Mesenchymal stem cell (in vitro differentiated cells and primary cell): ENCODE results near the gene NUP107.

ENCODE experiments used
- DNase-seq: peaks from one replicate; pipeline ENCODE4 v3.0.0-alpha.2; 2013
- H2AFZ ChIP-seq: one replicate; pipeline ENCODE4 v1.6.1; 2013; ENCODE audit warnings: low read depth, mild to moderate bottlenecking, control low read depth, inconsistent platforms, low read length, moderate library complexity
- H2AK5ac ChIP-seq: 2 replicates; pipeline ENCODE4 v1.6.1; 2013; ENCODE audit warnings: low read length, moderate library complexity, mild to moderate bottlenecking, inconsistent platforms; ENCODE audit not compliant: severe bottlenecking
- H2BK120ac ChIP-seq: one replicate; pipeline ENCODE4 v1.6.1; 2013; ENCODE audit warnings: low read depth, mild to moderate bottlenecking, inconsistent platforms, low read length, moderate library complexity
- H2BK12ac ChIP-seq, 2 experiments: one replicate each; pipeline ENCODE4 v1.6.1; 2013; ENCODE audit warnings: inconsistent platforms in 2 of 2, low read length in 2 of 2, mild to moderate bottlenecking in 2 of 2, moderate library complexity in 2 of 2, control low read depth in 1 of 2
- H2BK15ac ChIP-seq: one replicate; pipeline ENCODE4 v1.6.1; 2013; ENCODE audit warnings: mild to moderate bottlenecking, low read depth, inconsistent platforms; ENCODE audit not compliant: poor library complexity, severe bottlenecking
- H2BK5ac ChIP-seq: 2 replicates; pipeline ENCODE4 v1.6.1; 2013; ENCODE audit warnings: low read depth, mild to moderate bottlenecking, low read length, control low read depth, inconsistent platforms; ENCODE audit not compliant: poor library complexity, severe bottlenecking
- H3K14ac ChIP-seq, 2 experiments: one replicate each; pipeline ENCODE4 v1.6.1; 2013; ENCODE audit warnings: inconsistent platforms in 2 of 2, low read length in 2 of 2, control low read depth in 1 of 2, mild to moderate bottlenecking in 1 of 2, moderate library complexity in 1 of 2
- H3K18ac ChIP-seq, 2 experiments: one replicate each; pipeline ENCODE4 v1.6.1; 2013; ENCODE audit warnings: inconsistent platforms in 2 of 2, low read length in 2 of 2, control low read depth in 1 of 2, low read depth in 1 of 2, mild to moderate bottlenecking in 1 of 2
- H3K23ac ChIP-seq, 2 experiments: one replicate each; pipeline ENCODE4 v1.6.1; 2013; ENCODE audit warnings: inconsistent platforms in 2 of 2, low read length in 2 of 2, mild to moderate bottlenecking in 2 of 2, moderate library complexity in 2 of 2, control low read depth in 1 of 2
- H3K27ac ChIP-seq: 2 replicates; pipeline ENCODE4 v1.5.1; 2013; ENCODE audit warnings: mild to moderate bottlenecking, moderate library complexity, low read length, control low read depth, inconsistent platforms; ENCODE audit not compliant: poor library complexity, severe bottlenecking
- H3K27me3 ChIP-seq, 2 experiments: 2 replicates each; pipeline versions ENCODE4 v1.6.1 to v1.7.0; 2013; ENCODE audit warnings: low read length in 2 of 2, mild to moderate bottlenecking in 2 of 2, moderate library complexity in 2 of 2, control low read depth in 1 of 2, inconsistent platforms in 1 of 2; ENCODE audit not compliant: control insufficient read depth in 1 of 2, insufficient read depth in 1 of 2
- H3K36me3 ChIP-seq, 2 experiments: 2 replicates each; pipeline versions ENCODE4 v1.6.1 to v1.7.0; 2013; ENCODE audit warnings: low read length in 2 of 2, control low read depth in 1 of 2, inconsistent platforms in 1 of 2, low read depth in 1 of 2, mild to moderate bottlenecking in 1 of 2; ENCODE audit not compliant: insufficient read depth in 2 of 2, control insufficient read depth in 1 of 2
- H3K4ac ChIP-seq, 2 experiments: one replicate each; pipeline ENCODE4 v1.6.1; 2013; ENCODE audit warnings: inconsistent platforms in 2 of 2, low read length in 2 of 2, mild to moderate bottlenecking in 2 of 2, moderate library complexity in 2 of 2, control low read depth in 1 of 2, low read depth in 1 of 2
- H3K4me1 ChIP-seq: 2 replicates; pipeline ENCODE4 v1.6.1; 2013; ENCODE audit warnings: low read depth, low read length, control low read depth; ENCODE audit not compliant: control insufficient read depth, insufficient read depth
- H3K4me2 ChIP-seq: 2 replicates; pipeline ENCODE4 v1.6.1; 2013; ENCODE audit warnings: low read length, mild to moderate bottlenecking, inconsistent platforms; ENCODE audit not compliant: poor library complexity, severe bottlenecking
- H3K4me3 ChIP-seq, 2 experiments: 2 replicates each; pipeline versions ENCODE4 v1.5.1 to v1.7.0; 2013; ENCODE audit warnings: low read length in 2 of 2, mild to moderate bottlenecking in 2 of 2, control low read depth in 1 of 2, low read depth in 1 of 2; ENCODE audit not compliant: insufficient read depth in 1 of 2
- H3K79me1 ChIP-seq: replicated peaks from 2 replicates; pipeline ENCODE4 v1.6.1; 2013; ENCODE audit warnings: mild to moderate bottlenecking, control low read depth, low read length, inconsistent platforms; ENCODE audit not compliant: poor library complexity, severe bottlenecking
- H3K9ac ChIP-seq: 2 replicates; pipeline ENCODE4 v1.7.0; 2013; ENCODE audit warnings: mild to moderate bottlenecking, low read length, moderate library complexity
- H3K9me3 ChIP-seq: 2 replicates; pipeline ENCODE4 v1.7.0; 2013; ENCODE audit warnings: mild to moderate bottlenecking, low read length; ENCODE audit not compliant: control insufficient read depth
- H4K8ac ChIP-seq: one replicate; pipeline ENCODE4 v1.6.1; 2013; ENCODE audit warnings: inconsistent platforms, mild to moderate bottlenecking, low read length, moderate library complexity
- H4K91ac ChIP-seq: one replicate; pipeline ENCODE4 v1.6.1; 2013; ENCODE audit warnings: mild to moderate bottlenecking, low read length, inconsistent platforms
- WGBS: methylation state at CpG from one replicate; pipeline ENCODE4 v1.1.7; 2013; ENCODE audit warnings: mixed read lengths; 5-methylcytosine and 5-hydroxymethylcytosine counted together

NUP107 gene

DNA sequence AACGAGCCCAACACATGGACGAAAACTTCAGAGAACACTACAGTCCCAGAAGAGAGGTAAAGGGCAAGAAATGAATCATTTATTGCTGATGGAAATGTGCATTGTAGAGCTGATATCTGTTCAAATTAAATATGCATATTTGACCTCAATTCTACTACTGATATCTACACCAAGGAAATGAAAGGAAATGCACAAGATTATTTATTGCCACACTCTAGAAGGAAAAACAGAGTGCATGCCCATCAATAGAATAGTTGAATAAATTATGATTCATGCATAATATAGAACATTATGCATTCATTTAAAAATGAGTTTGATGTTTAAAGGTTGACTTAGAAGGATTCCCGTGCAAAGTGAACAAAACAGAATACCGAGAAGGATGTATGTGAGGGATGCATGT, 15.6 kb upstream of the NUP107 start:
- Histone ChIP-seq H3K79me1 (no peaks in the 10 kb centered on the region), H4K91ac (no peak overlapping the region), H3K9me3 (no peaks in the 10 kb centered on the region), H4K8ac (no peak overlapping the region), H3K4me1 (peaks cover under 1% of the 10 kb centered on the region), H2BK12ac (no peak overlapping the region), H3K23ac (no peak overlapping the region), H3K27me3 (no peaks in the 10 kb centered on the region), H3K4me2 (no peak overlapping the region), H3K9ac (no peak overlapping the region), H3K14ac (no peak overlapping the region), H3K36me3 (peaks cover 0 to 9% of the 10 kb centered on the region in 2 experiments), H2BK120ac (no peak overlapping the region), H3K4me3 (no peak overlapping the region), H2BK5ac (no peak overlapping the region), H2BK15ac (no peak overlapping the region), H3K4ac (no peak overlapping the region), H3K18ac (no peak overlapping the region), H2AFZ (no peak overlapping the region), H3K27ac (no peak overlapping the region), H2AK5ac (no peak overlapping the region)
- WGBS, result 99% methylated on average over 4 of the region's 4 CpGs
- DNase-seq, result no peak

DNA sequence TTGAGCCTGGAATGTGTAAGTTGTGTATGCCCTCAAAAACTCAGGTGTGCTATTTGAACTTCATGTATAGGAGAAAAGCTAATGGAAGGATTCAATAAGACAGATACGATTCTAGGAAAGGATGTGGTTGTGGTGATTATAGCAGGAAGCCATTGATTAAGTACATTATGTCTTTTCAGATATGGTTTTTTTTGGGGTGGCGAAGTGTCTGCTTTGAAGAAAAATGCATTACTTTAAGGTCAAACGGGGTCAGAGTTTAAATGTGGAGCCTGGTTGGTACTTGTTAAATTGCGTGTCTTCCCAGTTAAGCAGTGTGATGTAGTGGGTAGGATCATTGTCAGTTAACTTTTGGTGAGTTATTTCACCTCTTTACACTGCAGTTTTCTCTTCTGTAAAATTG, 13.0 kb upstream of the NUP107 start:
- Histone ChIP-seq H4K8ac (no peak overlapping the region), H2BK120ac (no peak overlapping the region), H3K79me1 (no peaks in the 10 kb centered on the region), H3K23ac (no peak overlapping the region), H2BK5ac (no peak overlapping the region), H3K9ac (no peak overlapping the region), H2BK15ac (no peak overlapping the region), H3K4me3 (no peak overlapping the region), H4K91ac (no peak overlapping the region), H3K36me3 (no peaks in the 10 kb centered on the region), H3K27ac (no peak overlapping the region), H2AFZ (no peak overlapping the region), H3K4ac (no peak overlapping the region), H3K4me1 (peaks cover 4% of the 10 kb centered on the region), H2BK12ac (no peak overlapping the region), H3K27me3 (no peaks in the 10 kb centered on the region), H3K4me2 (no peak overlapping the region), H2AK5ac (no peak overlapping the region), H3K14ac (no peak overlapping the region), H3K18ac (no peak overlapping the region), H3K9me3 (no peaks in the 10 kb centered on the region)
- 95% methylated on average over 4 of the region's 4 CpGs for WGBS
- DNase-seq, result no peak

DNA sequence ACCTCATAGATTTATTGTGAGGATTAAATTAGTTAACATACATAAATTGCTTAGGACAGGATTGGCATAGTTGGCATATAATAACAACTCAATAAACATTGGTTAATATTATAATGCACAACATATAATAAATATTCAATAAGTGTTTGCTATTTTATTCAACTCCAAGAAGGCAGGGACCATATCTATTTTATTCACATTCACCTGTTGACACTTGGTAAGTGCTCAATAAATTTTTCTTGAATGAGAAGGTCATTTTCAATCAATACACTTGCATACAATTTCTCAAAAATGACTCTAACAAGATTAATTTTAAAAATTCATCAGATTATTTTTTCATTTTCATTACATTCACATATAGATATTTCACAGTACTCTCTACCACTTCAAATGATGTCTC, 12.4 kb upstream of the NUP107 start:
- Histone ChIP-seq H3K27me3 (no peaks in the 10 kb centered on the region), H2BK120ac (no peak overlapping the region), H2BK15ac (no peak overlapping the region), H2BK12ac (no peak overlapping the region), H3K9me3 (no peaks in the 10 kb centered on the region), H3K4ac (no peak overlapping the region), H2BK5ac (no peak overlapping the region), H2AFZ (no peak overlapping the region), H3K4me3 (no peak overlapping the region), H3K79me1 (no peaks in the 10 kb centered on the region), H3K23ac (no peak overlapping the region), H3K14ac (no peak overlapping the region), H3K4me1 (peaks cover 4% of the 10 kb centered on the region), H3K18ac (no peak overlapping the region), H3K4me2 (no peak overlapping the region), H4K8ac (no peak overlapping the region), H3K36me3 (no peaks in the 10 kb centered on the region), H4K91ac (no peak overlapping the region), H3K27ac (no peak overlapping the region), H2AK5ac (no peak overlapping the region), H3K9ac (no peak overlapping the region)
- no peak for DNase-seq

DNA sequence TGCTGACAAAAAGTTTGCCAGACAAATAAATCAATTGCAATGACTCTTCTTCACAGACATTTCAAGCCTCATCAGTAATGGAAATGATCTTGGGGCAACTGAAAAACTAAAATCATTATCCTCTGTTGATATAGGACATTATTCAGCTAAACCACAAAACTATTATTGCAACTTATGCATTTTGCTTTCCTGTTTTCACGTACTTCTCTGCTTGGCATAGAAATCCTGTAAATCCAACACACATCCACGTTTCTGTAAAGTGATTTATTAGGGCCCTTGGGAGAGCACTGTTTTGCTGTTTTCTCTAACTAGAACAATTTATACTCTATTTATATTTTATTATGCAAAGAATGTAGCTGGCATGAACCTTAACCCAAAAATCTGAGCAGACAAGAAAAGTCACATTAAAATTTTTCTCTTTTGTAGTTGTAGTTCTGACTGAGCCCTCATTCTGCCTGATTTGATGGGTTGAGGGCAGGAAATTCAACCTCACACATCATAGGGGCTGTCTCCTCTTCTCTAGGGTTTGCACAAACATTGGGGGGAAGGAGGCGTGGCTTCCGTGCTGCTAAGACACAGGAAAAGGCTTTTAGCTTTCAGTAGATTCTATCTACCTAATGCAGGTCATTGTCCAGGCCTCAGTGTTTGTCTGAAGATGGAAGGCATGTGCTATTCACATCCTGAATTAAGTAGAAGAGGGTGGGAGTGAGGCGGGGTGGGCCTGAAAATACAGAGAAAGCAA, 11.5 kb upstream of the NUP107 start:
- Histone ChIP-seq H3K4ac (no peak overlapping the region), H2BK120ac (no peak overlapping the region), H3K9ac (no peak overlapping the region), H2BK15ac (no peak overlapping the region), H3K14ac (no peak overlapping the region), H4K91ac (no peak overlapping the region), H2AFZ (no peak overlapping the region), H2BK5ac (no peak overlapping the region), H3K4me3 (no peak overlapping the region), H3K18ac (no peak overlapping the region), H3K36me3 (no peaks in the 10 kb centered on the region), H3K4me1 (peaks cover 4% of the 10 kb centered on the region), H3K9me3 (no peaks in the 10 kb centered on the region), H3K27me3 (no peaks in the 10 kb centered on the region), H2AK5ac (no peak overlapping the region), H3K4me2 (no peak overlapping the region), H3K79me1 (no peaks in the 10 kb centered on the region), H2BK12ac (no peak overlapping the region), H3K27ac (no peak overlapping the region), H3K23ac (no peak overlapping the region), H4K8ac (no peak overlapping the region)
- WGBS, result no CpG with 5 or more reads among the region's 5 CpGs
- DNase-seq, result peak; percentile 16
